ENCODE results near the gene ENKD1. TPM values are rescaled to one million over a fixed set of nuclear protein-coding genes. Genes with fewer than 3 reads are reported as not detected.
A peak's percentile ranks its signal among the peaks of the same experiment; 100 is the strongest.

ENKD1 gene
- total RNA-seq, 1 experiment from 2014 or later = 11.9 TPM

DNA sequence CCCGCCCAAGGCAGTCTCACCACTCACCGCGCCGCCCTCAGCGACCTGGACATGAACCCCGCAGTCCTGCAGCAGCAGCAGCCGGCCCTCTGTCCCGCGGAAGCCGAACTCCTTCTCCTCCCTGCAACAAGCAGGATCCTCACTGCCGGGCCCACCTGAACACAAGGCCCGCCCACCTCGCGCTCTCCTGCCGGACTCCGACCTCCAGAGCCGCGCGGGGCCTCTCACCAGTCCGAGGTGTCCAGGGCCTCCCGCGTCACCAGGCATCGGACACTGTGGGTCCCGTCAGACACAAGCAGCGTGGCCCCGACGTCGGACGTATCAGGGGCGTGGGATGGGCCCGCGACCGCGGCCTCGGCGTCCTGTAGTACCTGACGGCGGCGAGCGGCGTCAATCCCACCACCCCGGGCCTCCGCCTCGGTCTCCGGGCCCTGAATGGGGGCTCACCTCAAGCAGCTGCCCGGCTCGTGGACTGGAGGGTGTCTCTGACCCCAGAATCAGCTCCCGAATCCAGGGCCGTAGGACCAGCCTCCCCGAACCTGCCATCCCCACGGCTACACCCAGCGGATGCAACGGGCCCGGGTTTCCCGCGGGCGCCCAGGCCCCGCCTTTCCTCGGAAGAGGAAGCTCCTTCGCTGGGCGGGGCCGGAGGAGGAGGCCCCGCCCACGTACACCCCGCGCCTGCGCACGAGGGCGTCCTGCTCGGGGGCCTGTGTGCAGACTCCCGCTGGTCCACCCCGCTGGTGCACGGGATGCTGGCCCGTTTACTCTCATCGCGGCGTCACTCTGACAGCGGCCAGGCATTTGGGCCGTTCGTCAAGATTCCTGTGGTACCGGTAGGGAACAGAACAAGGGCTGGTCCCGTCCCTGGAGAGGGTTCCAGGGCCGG lies 6.6 kb downstream of the ENKD1 start, which contains the start of gene ACD:
ACD (minus strand) TSS at position 586 of the 889 bp plus-strand sequence; CDS start at position 546, 40 bp downstream.
- Mint-ChIP-seq H3K4me3 (peak within 1 kb of the TSS; percentile 91), H3K9me3 (no peaks in the 10 kb centered on the region), H3K4me1 (peaks cover 18% of the 10 kb centered on the region), H3K27me3 (ENCODE audit: low read depth) (peaks cover 12% of the 10 kb centered on the region), H3K27ac (peak within 1 kb of the TSS; percentile 98), H3K36me3 (0 out of 2 replicates have a peak, but pooled peaks cover 4% of the 10 kb centered on the region)
- ChIA-PET CTCF (interaction anchor here (0.8 to 10.3 kb wide), 19 partner anchors 11 to 405 kb away, joined by 3 to 137 read pairs (median 6); partner anchors contain the start of genes CARMIL2, LCAT and RIPOR1), POLR2A (interaction anchor here (1.0 to 2.5 kb wide), 4 partner anchors 12 to 276 kb away, joined by 3 to 9 read pairs (median 4); no protein-coding TSS in a partner anchor)
- DNase-seq (ENCODE audit: low spot score) (peak; percentile 90), ATAC-seq (peak; percentile 50)
- TF ChIP-seq, protein P1, sequence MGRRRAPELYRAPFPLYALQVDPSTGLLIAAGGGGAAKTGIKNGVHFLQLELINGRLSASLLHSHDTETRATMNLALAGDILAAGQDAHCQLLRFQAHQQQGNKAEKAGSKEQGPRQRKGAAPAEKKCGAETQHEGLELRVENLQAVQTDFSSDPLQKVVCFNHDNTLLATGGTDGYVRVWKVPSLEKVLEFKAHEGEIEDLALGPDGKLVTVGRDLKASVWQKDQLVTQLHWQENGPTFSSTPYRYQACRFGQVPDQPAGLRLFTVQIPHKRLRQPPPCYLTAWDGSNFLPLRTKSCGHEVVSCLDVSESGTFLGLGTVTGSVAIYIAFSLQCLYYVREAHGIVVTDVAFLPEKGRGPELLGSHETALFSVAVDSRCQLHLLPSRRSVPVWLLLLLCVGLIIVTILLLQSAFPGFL (CRISPR knock-in tag; IDR thresholded peaks at IDR 0.05; ENCODE audit: borderline replicate concordance) = 0 out of 2 replicates have a peak, but pooled peaks have one; percentile 49
- TF ChIP-seq NFYB (CRISPR knock-in tag; conservative IDR thresholded peaks at IDR 0.05; ENCODE audit: low read depth) (no peak), ZBTB21 (CRISPR knock-in tag; IDR thresholded peaks at IDR 0.05; ENCODE audit: borderline replicate concordance) (no peak), ZNF396 (CRISPR knock-in tag; IDR thresholded peaks at IDR 0.05; ENCODE audit: borderline replicate concordance) (no peak), PRRX2 (CRISPR knock-in tag; IDR thresholded peaks at IDR 0.05) (no peak), CREM (CRISPR knock-in tag; IDR thresholded peaks at IDR 0.05) (no peak), ZNF263 (CRISPR knock-in tag; IDR thresholded peaks at IDR 0.05; ENCODE audit: low read depth) (no peak), ZNF423 (CRISPR knock-in tag; IDR thresholded peaks at IDR 0.05) (no peak), NR2C2 (CRISPR knock-in tag; IDR thresholded peaks at IDR 0.05) (no peak), ZNF317 (CRISPR knock-in tag; IDR thresholded peaks at IDR 0.05; ENCODE audit: borderline replicate concordance, low read depth) (no peak), NR3C1 (CRISPR knock-in tag; conservative IDR thresholded peaks at IDR 0.05; ENCODE audit: low read depth) (no peak), ESRRA (CRISPR knock-in tag; IDR thresholded peaks at IDR 0.05; ENCODE audit: borderline replicate concordance) (no peak), GABPB1 (CRISPR knock-in tag; IDR thresholded peaks at IDR 0.05) (no peak; the same call in 1 of the 2 replicates), SMAD3 (CRISPR knock-in tag; IDR thresholded peaks at IDR 0.05; ENCODE audit: borderline replicate concordance) (0 out of 2 replicates have a peak, but pooled peaks have one; percentile 80), NFE2L1 (CRISPR knock-in tag; IDR thresholded peaks at IDR 0.05) (no peak)
- TF ChIP-seq, protein P2, sequence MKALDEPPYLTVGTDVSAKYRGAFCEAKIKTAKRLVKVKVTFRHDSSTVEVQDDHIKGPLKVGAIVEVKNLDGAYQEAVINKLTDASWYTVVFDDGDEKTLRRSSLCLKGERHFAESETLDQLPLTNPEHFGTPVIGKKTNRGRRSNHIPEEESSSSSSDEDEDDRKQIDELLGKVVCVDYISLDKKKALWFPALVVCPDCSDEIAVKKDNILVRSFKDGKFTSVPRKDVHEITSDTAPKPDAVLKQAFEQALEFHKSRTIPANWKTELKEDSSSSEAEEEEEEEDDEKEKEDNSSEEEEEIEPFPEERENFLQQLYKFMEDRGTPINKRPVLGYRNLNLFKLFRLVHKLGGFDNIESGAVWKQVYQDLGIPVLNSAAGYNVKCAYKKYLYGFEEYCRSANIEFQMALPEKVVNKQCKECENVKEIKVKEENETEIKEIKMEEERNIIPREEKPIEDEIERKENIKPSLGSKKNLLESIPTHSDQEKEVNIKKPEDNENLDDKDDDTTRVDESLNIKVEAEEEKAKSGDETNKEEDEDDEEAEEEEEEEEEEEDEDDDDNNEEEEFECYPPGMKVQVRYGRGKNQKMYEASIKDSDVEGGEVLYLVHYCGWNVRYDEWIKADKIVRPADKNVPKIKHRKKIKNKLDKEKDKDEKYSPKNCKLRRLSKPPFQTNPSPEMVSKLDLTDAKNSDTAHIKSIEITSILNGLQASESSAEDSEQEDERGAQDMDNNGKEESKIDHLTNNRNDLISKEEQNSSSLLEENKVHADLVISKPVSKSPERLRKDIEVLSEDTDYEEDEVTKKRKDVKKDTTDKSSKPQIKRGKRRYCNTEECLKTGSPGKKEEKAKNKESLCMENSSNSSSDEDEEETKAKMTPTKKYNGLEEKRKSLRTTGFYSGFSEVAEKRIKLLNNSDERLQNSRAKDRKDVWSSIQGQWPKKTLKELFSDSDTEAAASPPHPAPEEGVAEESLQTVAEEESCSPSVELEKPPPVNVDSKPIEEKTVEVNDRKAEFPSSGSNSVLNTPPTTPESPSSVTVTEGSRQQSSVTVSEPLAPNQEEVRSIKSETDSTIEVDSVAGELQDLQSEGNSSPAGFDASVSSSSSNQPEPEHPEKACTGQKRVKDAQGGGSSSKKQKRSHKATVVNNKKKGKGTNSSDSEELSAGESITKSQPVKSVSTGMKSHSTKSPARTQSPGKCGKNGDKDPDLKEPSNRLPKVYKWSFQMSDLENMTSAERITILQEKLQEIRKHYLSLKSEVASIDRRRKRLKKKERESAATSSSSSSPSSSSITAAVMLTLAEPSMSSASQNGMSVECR (CRISPR knock-in tag; IDR thresholded peaks at IDR 0.05; ENCODE audit: borderline replicate concordance) = peak; percentile 79; the same call in 1 of the 2 replicates
- TF ChIP-seq, protein P3, sequence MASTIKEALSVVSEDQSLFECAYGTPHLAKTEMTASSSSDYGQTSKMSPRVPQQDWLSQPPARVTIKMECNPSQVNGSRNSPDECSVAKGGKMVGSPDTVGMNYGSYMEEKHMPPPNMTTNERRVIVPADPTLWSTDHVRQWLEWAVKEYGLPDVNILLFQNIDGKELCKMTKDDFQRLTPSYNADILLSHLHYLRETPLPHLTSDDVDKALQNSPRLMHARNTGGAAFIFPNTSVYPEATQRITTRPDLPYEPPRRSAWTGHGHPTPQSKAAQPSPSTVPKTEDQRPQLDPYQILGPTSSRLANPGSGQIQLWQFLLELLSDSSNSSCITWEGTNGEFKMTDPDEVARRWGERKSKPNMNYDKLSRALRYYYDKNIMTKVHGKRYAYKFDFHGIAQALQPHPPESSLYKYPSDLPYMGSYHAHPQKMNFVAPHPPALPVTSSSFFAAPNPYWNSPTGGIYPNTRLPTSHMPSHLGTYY (CRISPR knock-in tag; IDR thresholded peaks at IDR 0.05) = no peak
- TF ChIP-seq, protein P4, sequence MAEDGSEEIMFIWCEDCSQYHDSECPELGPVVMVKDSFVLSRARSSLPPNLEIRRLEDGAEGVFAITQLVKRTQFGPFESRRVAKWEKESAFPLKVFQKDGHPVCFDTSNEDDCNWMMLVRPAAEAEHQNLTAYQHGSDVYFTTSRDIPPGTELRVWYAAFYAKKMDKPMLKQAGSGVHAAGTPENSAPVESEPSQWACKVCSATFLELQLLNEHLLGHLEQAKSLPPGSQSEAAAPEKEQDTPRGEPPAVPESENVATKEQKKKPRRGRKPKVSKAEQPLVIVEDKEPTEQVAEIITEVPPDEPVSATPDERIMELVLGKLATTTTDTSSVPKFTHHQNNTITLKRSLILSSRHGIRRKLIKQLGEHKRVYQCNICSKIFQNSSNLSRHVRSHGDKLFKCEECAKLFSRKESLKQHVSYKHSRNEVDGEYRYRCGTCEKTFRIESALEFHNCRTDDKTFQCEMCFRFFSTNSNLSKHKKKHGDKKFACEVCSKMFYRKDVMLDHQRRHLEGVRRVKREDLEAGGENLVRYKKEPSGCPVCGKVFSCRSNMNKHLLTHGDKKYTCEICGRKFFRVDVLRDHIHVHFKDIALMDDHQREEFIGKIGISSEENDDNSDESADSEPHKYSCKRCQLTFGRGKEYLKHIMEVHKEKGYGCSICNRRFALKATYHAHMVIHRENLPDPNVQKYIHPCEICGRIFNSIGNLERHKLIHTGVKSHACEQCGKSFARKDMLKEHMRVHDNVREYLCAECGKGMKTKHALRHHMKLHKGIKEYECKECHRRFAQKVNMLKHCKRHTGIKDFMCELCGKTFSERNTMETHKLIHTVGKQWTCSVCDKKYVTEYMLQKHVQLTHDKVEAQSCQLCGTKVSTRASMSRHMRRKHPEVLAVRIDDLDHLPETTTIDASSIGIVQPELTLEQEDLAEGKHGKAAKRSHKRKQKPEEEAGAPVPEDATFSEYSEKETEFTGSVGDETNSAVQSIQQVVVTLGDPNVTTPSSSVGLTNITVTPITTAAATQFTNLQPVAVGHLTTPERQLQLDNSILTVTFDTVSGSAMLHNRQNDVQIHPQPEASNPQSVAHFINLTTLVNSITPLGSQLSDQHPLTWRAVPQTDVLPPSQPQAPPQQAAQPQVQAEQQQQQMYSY (CRISPR knock-in tag; IDR thresholded peaks at IDR 0.05) = no peak
- TF ChIP-seq, protein P5, sequence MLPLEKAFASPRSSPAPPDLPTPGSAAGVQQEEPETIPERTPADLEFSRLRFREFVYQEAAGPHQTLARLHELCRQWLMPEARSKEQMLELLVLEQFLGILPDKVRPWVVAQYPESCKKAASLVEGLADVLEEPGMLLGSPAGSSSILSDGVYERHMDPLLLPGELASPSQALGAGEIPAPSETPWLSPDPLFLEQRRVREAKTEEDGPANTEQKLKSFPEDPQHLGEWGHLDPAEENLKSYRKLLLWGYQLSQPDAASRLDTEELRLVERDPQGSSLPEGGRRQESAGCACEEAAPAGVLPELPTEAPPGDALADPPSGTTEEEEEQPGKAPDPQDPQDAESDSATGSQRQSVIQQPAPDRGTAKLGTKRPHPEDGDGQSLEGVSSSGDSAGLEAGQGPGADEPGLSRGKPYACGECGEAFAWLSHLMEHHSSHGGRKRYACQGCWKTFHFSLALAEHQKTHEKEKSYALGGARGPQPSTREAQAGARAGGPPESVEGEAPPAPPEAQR (CRISPR knock-in tag; IDR thresholded peaks at IDR 0.05) = no peak
- TF ChIP-seq, protein P6, sequence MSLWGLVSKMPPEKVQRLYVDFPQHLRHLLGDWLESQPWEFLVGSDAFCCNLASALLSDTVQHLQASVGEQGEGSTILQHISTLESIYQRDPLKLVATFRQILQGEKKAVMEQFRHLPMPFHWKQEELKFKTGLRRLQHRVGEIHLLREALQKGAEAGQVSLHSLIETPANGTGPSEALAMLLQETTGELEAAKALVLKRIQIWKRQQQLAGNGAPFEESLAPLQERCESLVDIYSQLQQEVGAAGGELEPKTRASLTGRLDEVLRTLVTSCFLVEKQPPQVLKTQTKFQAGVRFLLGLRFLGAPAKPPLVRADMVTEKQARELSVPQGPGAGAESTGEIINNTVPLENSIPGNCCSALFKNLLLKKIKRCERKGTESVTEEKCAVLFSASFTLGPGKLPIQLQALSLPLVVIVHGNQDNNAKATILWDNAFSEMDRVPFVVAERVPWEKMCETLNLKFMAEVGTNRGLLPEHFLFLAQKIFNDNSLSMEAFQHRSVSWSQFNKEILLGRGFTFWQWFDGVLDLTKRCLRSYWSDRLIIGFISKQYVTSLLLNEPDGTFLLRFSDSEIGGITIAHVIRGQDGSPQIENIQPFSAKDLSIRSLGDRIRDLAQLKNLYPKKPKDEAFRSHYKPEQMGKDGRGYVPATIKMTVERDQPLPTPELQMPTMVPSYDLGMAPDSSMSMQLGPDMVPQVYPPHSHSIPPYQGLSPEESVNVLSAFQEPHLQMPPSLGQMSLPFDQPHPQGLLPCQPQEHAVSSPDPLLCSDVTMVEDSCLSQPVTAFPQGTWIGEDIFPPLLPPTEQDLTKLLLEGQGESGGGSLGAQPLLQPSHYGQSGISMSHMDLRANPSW (CRISPR knock-in tag; conservative IDR thresholded peaks at IDR 0.05; ENCODE audit: low read depth) = no peak

Measured in WTC11 (cell line).